GM12878 (cell line): ENCODE data around the gene HNRNPAB. TPM values are rescaled to one million over a fixed set of nuclear protein-coding genes. Genes with fewer than 3 reads are reported as not detected.

Experiments used
- BHLHE40 ChIP-seq, 2 experiments: fragments of 450-650 bp in 1 of 2; IDR thresholded peaks; 2 replicates each; pipeline ENCODE4 v1.6.1; 2011 to 2017; ENCODE audit warnings: low read depth in 2 of 2, borderline replicate concordance in 1 of 2, improper control_type of control experiment in 1 of 2, low read length in 1 of 2, mild to moderate bottlenecking in 1 of 2
- CHD2 ChIP-seq: IDR thresholded peaks from 2 replicates; pipeline ENCODE4 v1.6.1; 2011; ENCODE audit warnings: low read depth, low read length, improper control_type of control experiment, borderline replicate concordance
- DPF2 ChIP-seq: fragments of 450-650 bp; IDR thresholded peaks from 2 replicates; pipeline ENCODE4 v1.6.1; 2017; ENCODE audit warnings: mild to moderate bottlenecking
- GABPA ChIP-seq: IDR thresholded peaks from 2 replicates; pipeline ENCODE4 v1.6.1; 2014; ENCODE audit warnings: antibody characterized with exemption, low read depth, mild to moderate bottlenecking, inconsistent platforms
- HDAC2 ChIP-seq: fragments of 200-600 bp; sonication (generic); IDR thresholded peaks from 2 replicates; pipeline ENCODE4 v1.6.1; 2017
- JUNB ChIP-seq: IDR thresholded peaks from 2 replicates; pipeline ENCODE4 v1.6.1; 2016; ENCODE audit warnings: antibody characterized with exemption, mild to moderate bottlenecking
- MTA2 ChIP-seq: fragments of 450-650 bp; IDR thresholded peaks from 2 replicates; pipeline ENCODE4 v1.6.1; 2016; ENCODE audit warnings: low read depth, mild to moderate bottlenecking, moderate library complexity
- MTA3 ChIP-seq: IDR thresholded peaks from 2 replicates; pipeline ENCODE4 v1.6.1; 2012; ENCODE audit warnings: low read length, inconsistent platforms, borderline replicate concordance
- NFXL1 ChIP-seq: fragments of 450-650 bp; IDR thresholded peaks from 2 replicates; pipeline ENCODE4 v1.6.1; 2017; ENCODE audit warnings: antibody characterized with exemption, mild to moderate bottlenecking, borderline replicate concordance
- NR2C1 ChIP-seq: fragments of 450-650 bp; IDR thresholded peaks from 2 replicates; pipeline ENCODE4 v1.6.1; 2017; ENCODE audit warnings: antibody characterized with exemption, mild to moderate bottlenecking, moderate library complexity
- RBBP5 ChIP-seq: fragments of 200-600 bp; sonication (generic); conservative IDR thresholded peaks from 2 replicates; pipeline ENCODE4 v1.6.1; 2016
- RUNX3 ChIP-seq: IDR thresholded peaks from 2 replicates; pipeline ENCODE4 v1.6.1; 2012; ENCODE audit warnings: low read length, inconsistent platforms
- SPI1 ChIP-seq: IDR thresholded peaks from 2 replicates; pipeline ENCODE4 v1.6.1; 2011; ENCODE audit warnings: low read depth, mild to moderate bottlenecking, low read length, moderate library complexity, borderline replicate concordance; ENCODE audit not compliant: insufficient read depth
- YY1 ChIP-seq: IDR thresholded peaks from 2 replicates; pipeline ENCODE4 v1.6.1; 2011; ENCODE audit warnings: low read depth, mild to moderate bottlenecking, low read length
- ZNF207 ChIP-seq: fragments of 450-650 bp; IDR thresholded peaks from 2 replicates; pipeline ENCODE4 v1.6.1; 2014; ENCODE audit warnings: antibody characterized with exemption, mild to moderate bottlenecking, borderline replicate concordance
- polyA plus RNA-seq, 11 experiments: library from polyadenylated mRNA; depleted of rRNA in 4 of 11; unstranded in 6 of 11; stranded (reverse) in 5 of 11; fragments of >200 nt; fragmentation: Nextera tagmentation in 4 of 11; fragmentation: Illumina TruSeq in 1 of 11; extraction: Ambion mirVana in 4 of 11; extraction: Trizol in 1 of 11; gene quantifications; 1 replicate in 1 of 11; 2 replicates in 10 of 11; pipeline versions ENCODE4 v1.2.1 to v1.2.3, GENCODE V29; 2011 to 2016; ENCODE audit warnings: inconsistent platforms in 2 of 11, missing spikeins in 2 of 11, low read depth in 1 of 11
- total RNA-seq, 4 experiments: library from RNA; depleted of rRNA in 3 of 4; stranded (reverse); fragments of >200 nt in 3 of 4; fragmentation: Illumina TruSeq in 1 of 4; extraction: Trizol in 1 of 4; gene quantifications; 2 replicates each; pipeline versions ENCODE4 v1.2.1 to v1.2.3, GENCODE V29; 2013 to 2021
- TF ChIP-seq, protein P1 (sequence below): fragments of 450-650 bp; IDR thresholded peaks from 2 replicates; pipeline ENCODE4 v1.6.1; 2016; ENCODE audit warnings: mild to moderate bottlenecking, moderate library complexity, borderline replicate concordance
- TF ChIP-seq, protein P2 (sequence below): fragments of 450-650 bp; IDR thresholded peaks from 2 replicates; pipeline ENCODE4 v1.6.1; 2017; ENCODE audit warnings: mild to moderate bottlenecking, moderate library complexity

Gene HNRNPAB
- total and polyA plus RNA-seq, 10 of the 15 experiments (the other 5 are each of a cell fraction or from before 2014, with no cell fraction given): 42.3 to 330 (median 230) TPM

DNA sequence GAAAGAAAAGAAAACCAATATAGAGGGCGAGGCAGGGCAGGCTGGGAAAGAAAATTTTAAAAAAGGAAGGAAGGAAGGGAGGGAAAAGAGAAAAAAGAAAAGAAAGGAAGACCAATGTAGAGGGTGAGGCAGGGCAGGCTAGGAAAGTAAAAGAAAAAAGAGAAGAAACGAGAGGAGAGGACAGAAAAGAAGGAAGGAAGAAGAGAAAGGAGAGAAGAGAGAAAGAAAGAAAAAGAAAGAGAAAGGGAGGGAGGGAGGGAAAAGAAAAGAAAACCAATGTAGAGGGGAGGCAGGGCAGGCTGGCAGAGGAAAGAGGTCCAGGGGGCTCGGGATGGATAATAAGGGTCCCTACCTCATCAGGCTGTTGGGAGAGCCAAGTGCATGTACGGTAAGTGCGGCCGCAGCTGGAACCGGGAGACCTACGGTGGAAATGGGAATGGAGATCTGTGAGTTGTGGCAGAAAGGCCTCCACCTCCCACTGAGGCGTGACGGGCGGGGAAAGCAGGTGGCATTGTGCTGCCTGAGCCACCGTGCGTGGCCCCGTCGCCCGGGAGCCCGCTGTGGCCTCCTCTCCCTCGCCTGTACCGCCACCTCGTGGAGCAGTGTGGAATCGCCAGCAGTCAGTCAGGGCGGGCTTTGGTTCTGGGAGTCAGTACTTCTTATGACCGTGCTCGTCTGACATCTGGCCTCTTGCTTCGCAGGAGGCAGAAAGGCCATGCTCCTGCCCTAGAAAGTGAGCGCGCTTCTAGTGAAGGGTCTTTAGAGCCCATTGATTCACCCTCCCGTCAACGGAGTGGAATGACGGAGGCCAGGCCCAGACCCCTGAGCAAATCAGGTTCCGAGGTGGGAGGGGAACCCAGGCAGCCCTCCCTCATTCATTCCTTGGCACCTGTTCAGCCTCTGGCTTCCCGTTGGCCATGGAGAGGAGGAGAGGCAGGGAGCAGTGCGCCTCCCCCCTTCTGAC is 40.3 kb upstream of the HNRNPAB start (continued):
- TF ChIP-seq JUNB: no peak
- TF ChIP-seq NR2C1: no peak
- TF ChIP-seq, protein P1, sequence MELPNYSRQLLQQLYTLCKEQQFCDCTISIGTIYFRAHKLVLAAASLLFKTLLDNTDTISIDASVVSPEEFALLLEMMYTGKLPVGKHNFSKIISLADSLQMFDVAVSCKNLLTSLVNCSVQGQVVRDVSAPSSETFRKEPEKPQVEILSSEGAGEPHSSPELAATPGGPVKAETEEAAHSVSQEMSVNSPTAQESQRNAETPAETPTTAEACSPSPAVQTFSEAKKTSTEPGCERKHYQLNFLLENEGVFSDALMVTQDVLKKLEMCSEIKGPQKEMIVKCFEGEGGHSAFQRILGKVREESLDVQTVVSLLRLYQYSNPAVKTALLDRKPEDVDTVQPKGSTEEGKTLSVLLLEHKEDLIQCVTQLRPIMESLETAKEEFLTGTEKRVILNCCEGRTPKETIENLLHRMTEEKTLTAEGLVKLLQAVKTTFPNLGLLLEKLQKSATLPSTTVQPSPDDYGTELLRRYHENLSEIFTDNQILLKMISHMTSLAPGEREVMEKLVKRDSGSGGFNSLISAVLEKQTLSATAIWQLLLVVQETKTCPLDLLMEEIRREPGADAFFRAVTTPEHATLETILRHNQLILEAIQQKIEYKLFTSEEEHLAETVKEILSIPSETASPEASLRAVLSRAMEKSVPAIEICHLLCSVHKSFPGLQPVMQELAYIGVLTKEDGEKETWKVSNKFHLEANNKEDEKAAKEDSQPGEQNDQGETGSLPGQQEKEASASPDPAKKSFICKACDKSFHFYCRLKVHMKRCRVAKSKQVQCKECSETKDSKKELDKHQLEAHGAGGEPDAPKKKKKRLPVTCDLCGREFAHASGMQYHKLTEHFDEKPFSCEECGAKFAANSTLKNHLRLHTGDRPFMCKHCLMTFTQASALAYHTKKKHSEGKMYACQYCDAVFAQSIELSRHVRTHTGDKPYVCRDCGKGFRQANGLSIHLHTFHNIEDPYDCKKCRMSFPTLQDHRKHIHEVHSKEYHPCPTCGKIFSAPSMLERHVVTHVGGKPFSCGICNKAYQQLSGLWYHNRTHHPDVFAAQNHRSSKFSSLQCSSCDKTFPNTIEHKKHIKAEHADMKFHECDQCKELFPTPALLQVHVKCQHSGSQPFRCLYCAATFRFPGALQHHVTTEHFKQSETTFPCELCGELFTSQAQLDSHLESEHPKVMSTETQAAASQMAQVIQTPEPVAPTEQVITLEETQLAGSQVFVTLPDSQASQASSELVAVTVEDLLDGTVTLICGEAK: no peak
- peak; percentile 42 to 58; a peak in 2 of 4 replicates for TF ChIP-seq BHLHE40 (IDR thresholded peaks at IDR 0.05; ENCODE audit: borderline replicate concordance in 1 of 2, low read depth in 2 of 2, low read length in 1 of 2)
- no peak for TF ChIP-seq NFXL1
- TF ChIP-seq, protein P2, sequence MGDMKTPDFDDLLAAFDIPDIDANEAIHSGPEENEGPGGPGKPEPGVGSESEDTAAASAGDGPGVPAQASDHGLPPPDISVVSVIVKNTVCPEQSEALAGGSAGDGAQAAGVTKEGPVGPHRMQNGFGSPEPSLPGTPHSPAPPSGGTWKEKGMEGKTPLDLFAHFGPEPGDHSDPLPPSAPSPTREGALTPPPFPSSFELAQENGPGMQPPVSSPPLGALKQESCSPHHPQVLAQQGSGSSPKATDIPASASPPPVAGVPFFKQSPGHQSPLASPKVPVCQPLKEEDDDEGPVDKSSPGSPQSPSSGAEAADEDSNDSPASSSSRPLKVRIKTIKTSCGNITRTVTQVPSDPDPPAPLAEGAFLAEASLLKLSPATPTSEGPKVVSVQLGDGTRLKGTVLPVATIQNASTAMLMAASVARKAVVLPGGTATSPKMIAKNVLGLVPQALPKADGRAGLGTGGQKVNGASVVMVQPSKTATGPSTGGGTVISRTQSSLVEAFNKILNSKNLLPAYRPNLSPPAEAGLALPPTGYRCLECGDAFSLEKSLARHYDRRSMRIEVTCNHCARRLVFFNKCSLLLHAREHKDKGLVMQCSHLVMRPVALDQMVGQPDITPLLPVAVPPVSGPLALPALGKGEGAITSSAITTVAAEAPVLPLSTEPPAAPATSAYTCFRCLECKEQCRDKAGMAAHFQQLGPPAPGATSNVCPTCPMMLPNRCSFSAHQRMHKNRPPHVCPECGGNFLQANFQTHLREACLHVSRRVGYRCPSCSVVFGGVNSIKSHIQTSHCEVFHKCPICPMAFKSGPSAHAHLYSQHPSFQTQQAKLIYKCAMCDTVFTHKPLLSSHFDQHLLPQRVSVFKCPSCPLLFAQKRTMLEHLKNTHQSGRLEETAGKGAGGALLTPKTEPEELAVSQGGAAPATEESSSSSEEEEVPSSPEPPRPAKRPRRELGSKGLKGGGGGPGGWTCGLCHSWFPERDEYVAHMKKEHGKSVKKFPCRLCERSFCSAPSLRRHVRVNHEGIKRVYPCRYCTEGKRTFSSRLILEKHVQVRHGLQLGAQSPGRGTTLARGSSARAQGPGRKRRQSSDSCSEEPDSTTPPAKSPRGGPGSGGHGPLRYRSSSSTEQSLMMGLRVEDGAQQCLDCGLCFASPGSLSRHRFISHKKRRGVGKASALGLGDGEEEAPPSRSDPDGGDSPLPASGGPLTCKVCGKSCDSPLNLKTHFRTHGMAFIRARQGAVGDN: no peak
- TF ChIP-seq MTA2: no peak
- TF ChIP-seq HDAC2: no peak
- no peak for TF ChIP-seq RUNX3
- no peak for TF ChIP-seq DPF2
- no peak for TF ChIP-seq CHD2
- no peak for TF ChIP-seq GABPA
- no peak for TF ChIP-seq MTA3
- TF ChIP-seq SPI1: no peak
- 0 out of 2 replicates have a peak, but pooled peaks have one; percentile 48 for TF ChIP-seq ZNF207
- no peak for TF ChIP-seq RBBP5
- TF ChIP-seq YY1: peak; percentile 59; the same call in 1 of the 2 replicates
